ENCODE data around the gene MRPL51.
"Not testable (repeated sequence)": the region's sequence is repeated elsewhere in the genome, so short reads cannot be mapped to it uniquely, and the experiment has no call there.

DNA sequence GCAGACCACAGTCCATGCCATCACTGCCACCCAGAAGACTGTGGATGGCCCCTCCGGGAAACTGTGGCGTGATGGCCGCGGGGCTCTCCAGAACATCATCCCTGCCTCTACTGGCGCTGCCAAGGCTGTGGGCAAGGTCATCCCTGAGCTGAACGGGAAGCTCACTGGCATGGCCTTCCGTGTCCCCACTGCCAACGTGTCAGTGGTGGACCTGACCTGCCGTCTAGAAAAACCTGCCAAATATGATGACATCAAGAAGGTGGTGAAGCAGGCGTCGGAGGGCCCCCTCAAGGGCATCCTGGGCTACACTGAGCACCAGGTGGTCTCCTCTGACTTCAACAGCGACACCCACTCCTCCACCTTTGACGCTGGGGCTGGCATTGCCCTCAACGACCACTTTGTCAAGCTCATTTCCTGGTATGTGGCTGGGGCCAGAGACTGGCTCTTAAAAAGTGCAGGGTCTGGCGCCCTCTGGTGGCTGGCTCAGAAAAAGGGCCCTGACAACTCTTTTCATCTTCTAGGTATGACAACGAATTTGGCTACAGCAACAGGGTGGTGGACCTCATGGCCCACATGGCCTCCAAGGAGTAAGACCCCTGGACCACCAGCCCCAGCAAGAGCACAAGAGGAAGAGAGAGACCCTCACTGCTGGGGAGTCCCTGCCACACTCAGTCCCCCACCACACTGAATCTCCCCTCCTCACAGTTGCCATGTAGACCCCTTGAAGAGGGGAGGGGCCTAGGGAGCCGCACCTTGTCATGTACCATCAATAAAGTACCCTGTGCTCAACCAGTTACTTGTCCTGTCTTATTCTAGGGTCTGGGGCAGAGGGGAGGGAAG is 44.7 kb upstream of the MRPL51 start:
- TF ChIP-seq, protein P1, sequence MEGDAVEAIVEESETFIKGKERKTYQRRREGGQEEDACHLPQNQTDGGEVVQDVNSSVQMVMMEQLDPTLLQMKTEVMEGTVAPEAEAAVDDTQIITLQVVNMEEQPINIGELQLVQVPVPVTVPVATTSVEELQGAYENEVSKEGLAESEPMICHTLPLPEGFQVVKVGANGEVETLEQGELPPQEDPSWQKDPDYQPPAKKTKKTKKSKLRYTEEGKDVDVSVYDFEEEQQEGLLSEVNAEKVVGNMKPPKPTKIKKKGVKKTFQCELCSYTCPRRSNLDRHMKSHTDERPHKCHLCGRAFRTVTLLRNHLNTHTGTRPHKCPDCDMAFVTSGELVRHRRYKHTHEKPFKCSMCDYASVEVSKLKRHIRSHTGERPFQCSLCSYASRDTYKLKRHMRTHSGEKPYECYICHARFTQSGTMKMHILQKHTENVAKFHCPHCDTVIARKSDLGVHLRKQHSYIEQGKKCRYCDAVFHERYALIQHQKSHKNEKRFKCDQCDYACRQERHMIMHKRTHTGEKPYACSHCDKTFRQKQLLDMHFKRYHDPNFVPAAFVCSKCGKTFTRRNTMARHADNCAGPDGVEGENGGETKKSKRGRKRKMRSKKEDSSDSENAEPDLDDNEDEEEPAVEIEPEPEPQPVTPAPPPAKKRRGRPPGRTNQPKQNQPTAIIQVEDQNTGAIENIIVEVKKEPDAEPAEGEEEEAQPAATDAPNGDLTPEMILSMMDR (IDR thresholded peaks at IDR 0.05) = peak; percentile 83
- not testable (repeated sequence) for TF ChIP-seq EZH2 (IDR thresholded peaks at IDR 0.05; ENCODE audit: borderline replicate concordance, insufficient read depth, low read depth, low read length, poor library complexity, severe bottlenecking)
